PC-3 (cell line): Measurements from ENCODE around the gene DUSP28. TPM values are rescaled to one million over a fixed set of nuclear protein-coding genes. Genes with fewer than 3 reads are reported as not detected.

Experiments
- ATAC-seq: fragments of 200-7000 bp; cut with Tn5 transposase; 2 replicates; pipeline ENCODE4 v1.9.1; 2020; ENCODE audit warnings: mild to moderate bottlenecking, moderate library complexity
- BruUV-seq: library from RNA; stranded (reverse); fragments of 400-500 nt; replicated peaks from 2 replicates; lab custom pipeline; 2021; lab: Mats Ljungman, UMichigan
- CTCF ChIA-PET: fragments of 300-600 bp; sonication (Branson Sonifier 250); formaldehyde crosslinking; loops from one replicate; lab custom pipeline; 2022; ENCODE audit warnings: antibody characterized with exemption; lab: Charles Lee
- POLR2A ChIA-PET: fragments of 300-600 bp; sonication (Branson Sonifier 250); formaldehyde crosslinking; loops from one replicate; lab custom pipeline; 2022; ENCODE audit warnings: antibody characterized with exemption; ENCODE audit not compliant: unreplicated experiment; lab: Charles Lee
- DNase-seq: peaks from one replicate; pipeline ENCODE4 v3.0.0-alpha.2; 2015
- H2AFZ ChIP-seq: fragments of 300-600 bp; sonication (generic); 2 replicates; pipeline ENCODE4 v1.6.0; 2016; ENCODE audit warnings: antibody characterized with exemption, low read length
- H3F3A ChIP-seq: fragments of 300-600 bp; sonication (generic); one replicate; pipeline ENCODE4 v1.6.0; 2017; ENCODE audit warnings: antibody characterized with exemption, low read length, control low read depth, mild to moderate bottlenecking; ENCODE audit not compliant: unreplicated experiment
- H3K27ac ChIP-seq: fragments of 300-600 bp; sonication (generic); 2 replicates; pipeline ENCODE4 v1.5.1; 2016; ENCODE audit warnings: mild to moderate bottlenecking, low read length
- H3K27me3 ChIP-seq: fragments of 300-600 bp; sonication (generic); 2 replicates; pipeline ENCODE4 v1.6.1; 2016; ENCODE audit warnings: low read length, mixed read lengths
- H3K36me3 ChIP-seq: fragments of 300-600 bp; sonication (generic); 2 replicates; pipeline ENCODE4 v1.6.1; 2016; ENCODE audit warnings: low read depth, mixed run types, low read length, mixed read lengths
- H3K4me1 ChIP-seq: fragments of 300-600 bp; sonication (generic); 2 replicates; pipeline ENCODE4 v1.5.1; 2016; ENCODE audit warnings: low read length; ENCODE audit not compliant: insufficient read depth
- H3K4me2 ChIP-seq: fragments of 300-600 bp; sonication (generic); 2 replicates; pipeline ENCODE4 v1.6.0; 2016; ENCODE audit warnings: low read length
- H3K4me3 ChIP-seq: fragments of 300-600 bp; sonication (generic); 2 replicates; pipeline ENCODE4 v1.5.1; 2016; ENCODE audit warnings: mild to moderate bottlenecking, low read length, mixed read lengths
- H3K79me2 ChIP-seq: fragments of 300-600 bp; sonication (generic); 2 replicates; pipeline ENCODE4 v1.6.1; 2017; ENCODE audit warnings: low read length, mixed read lengths
- H3K9ac ChIP-seq: fragments of 300-600 bp; sonication (generic); 2 replicates; pipeline ENCODE4 v1.6.0; 2016; ENCODE audit warnings: mild to moderate bottlenecking, low read length
- H3K9me2 ChIP-seq: fragments of 300-600 bp; sonication (generic); replicated peaks from 2 replicates; pipeline ENCODE4 v1.6.1; 2016; ENCODE audit warnings: mixed run types, low read length, mixed read lengths
- H3K9me3 ChIP-seq: fragments of 300-600 bp; sonication (generic); 2 replicates; pipeline ENCODE4 v1.6.1; 2016; ENCODE audit warnings: low read length, mixed read lengths
- H4K20me1 ChIP-seq: fragments of 300-600 bp; sonication (generic); 2 replicates; pipeline ENCODE4 v1.6.1; 2016; ENCODE audit warnings: low read length, mixed read lengths
- CTCF ChIP-seq: fragments of 300-600 bp; sonication (generic); conservative IDR thresholded peaks from 2 replicates; pipeline ENCODE4 v1.5.1; 2017; ENCODE audit warnings: antibody characterized with exemption, low read depth, mild to moderate bottlenecking, low read length
- EZH2 ChIP-seq: fragments of 300-600 bp; sonication (generic); IDR thresholded peaks from one replicate; pipeline ENCODE4 v1.6.1; 2017; ENCODE audit warnings: antibody characterized with exemption, mild to moderate bottlenecking, low read length; ENCODE audit not compliant: unreplicated experiment
- EZH2phosphoT487 ChIP-seq: fragments of 300-600 bp; sonication (generic); IDR thresholded peaks from 2 replicates; pipeline ENCODE4 v1.6.1; 2018; ENCODE audit warnings: mild to moderate bottlenecking, antibody characterized with exemption, low read length, borderline replicate concordance
- intact Hi-C: fragments of 100-400 bp; cut with micrococcal nuclease; formaldehyde crosslinking; loops from 2 replicates; pipeline ENCODE4 v1.9.0; 2023
- total RNA-seq: library from RNA; depleted of rRNA; stranded (reverse); fragments of >200 nt; gene quantifications from 2 replicates; pipeline ENCODE4 v1.2.3, GENCODE V29; 2014

DUSP28 gene
- total RNA-seq, 1 experiment from 2014 or later: 8.3 TPM

GRCh38 chr2:240576036-240576435 is 15.9 kb downstream of the DUSP28 start:
- peaks cover 27% of the 10 kb centered on the region for H3K4me1 ChIP-seq
- H3K9ac ChIP-seq: no peak overlapping the region
- no peaks in the 10 kb centered on the region for H3K27me3 ChIP-seq
- no peaks in the 10 kb centered on the region for H3K9me3 ChIP-seq
- TF ChIP-seq EZH2phosphoT487: no peak
- no peak for TF ChIP-seq EZH2
- TF ChIP-seq CTCF: no peak
- H3F3A ChIP-seq: peaks cover 7% of the 10 kb centered on the region
- no peaks in the 10 kb centered on the region for H4K20me1 ChIP-seq
- no TSS peak for BruUV-seq
- H3K4me2 ChIP-seq: no peak overlapping the region
- ChIA-PET POLR2A (no interaction called here), CTCF (no interaction called here)
- intact Hi-C loops: no loop called here
- H3K27ac ChIP-seq: no peak overlapping the region
- H2AFZ ChIP-seq: no peak overlapping the region
- ATAC-seq: no peak
- H3K9me2 ChIP-seq: no peaks in the 10 kb centered on the region
- DNase-seq: no peak
- H3K36me3 ChIP-seq: peaks cover 4% of the 10 kb centered on the region; the same call in 1 of the 2 replicates
- peaks cover 25% of the 10 kb centered on the region for H3K79me2 ChIP-seq
- no peak overlapping the region for H3K4me3 ChIP-seq

GRCh38 chr2:240576436-240577205 is 16.5 kb downstream of the DUSP28 start:
- DNase-seq (no peak), ATAC-seq (no peak)
- TF ChIP-seq EZH2phosphoT487: no peak
- TF ChIP-seq EZH2: no peak
- no peak for TF ChIP-seq CTCF
- ChIA-PET CTCF (no interaction called here), POLR2A (no interaction called here)
- Histone ChIP-seq H3K27me3 (no peaks in the 10 kb centered on the region), H3K4me3 (no peak overlapping the region), H3K9ac (no peak overlapping the region), H3K27ac (no peak overlapping the region), H3K4me1 (peaks cover 29% of the 10 kb centered on the region), H3K4me2 (no peak overlapping the region), H3K9me3 (no peaks in the 10 kb centered on the region), H3F3A (peaks cover 7% of the 10 kb centered on the region), H3K79me2 (peaks cover 27% of the 10 kb centered on the region), H3K36me3 (peaks cover 4% of the 10 kb centered on the region; the same call in 1 of the 2 replicates), H3K9me2 (no peaks in the 10 kb centered on the region), H2AFZ (no peak overlapping the region), H4K20me1 (no peaks in the 10 kb centered on the region)
- intact Hi-C loops: no loop called here
- BruUV-seq: no TSS peak
